Fibroblast of the aortic adventitia (primary cell): ENCODE results near the gene OTULIN. TPM values are rescaled to one million over a fixed set of nuclear protein-coding genes. Genes with fewer than 3 reads are reported as not detected.

ENCODE experiments used
- DNase-seq: peaks from one replicate; pipeline ENCODE4 v3.0.0-alpha.2; 2010; ENCODE audit warnings: low read depth
- H3K4me3 ChIP-seq: 2 replicates; pipeline ENCODE4 v1.5.1; 2011; ENCODE audit warnings: low read depth, mild to moderate bottlenecking, control low read depth, low read length, moderate library complexity
- total RNA-seq: library from RNA; depleted of rRNA; stranded (reverse); fragments of >200 nt; gene quantifications from 2 replicates; pipeline ENCODE4 v1.2.3, GENCODE V29; 2012; ENCODE audit warnings: low replicate concordance
- TF ChIP-seq, protein P1 (sequence below): IDR thresholded peaks from 2 replicates; pipeline ENCODE4 v1.5.1; 2011; ENCODE audit warnings: mild to moderate bottlenecking, low read length, control low read depth, inconsistent platforms; ENCODE audit not compliant: insufficient read depth

OTULIN gene
- total RNA-seq, 1 donor = 26.2 TPM

DNA sequence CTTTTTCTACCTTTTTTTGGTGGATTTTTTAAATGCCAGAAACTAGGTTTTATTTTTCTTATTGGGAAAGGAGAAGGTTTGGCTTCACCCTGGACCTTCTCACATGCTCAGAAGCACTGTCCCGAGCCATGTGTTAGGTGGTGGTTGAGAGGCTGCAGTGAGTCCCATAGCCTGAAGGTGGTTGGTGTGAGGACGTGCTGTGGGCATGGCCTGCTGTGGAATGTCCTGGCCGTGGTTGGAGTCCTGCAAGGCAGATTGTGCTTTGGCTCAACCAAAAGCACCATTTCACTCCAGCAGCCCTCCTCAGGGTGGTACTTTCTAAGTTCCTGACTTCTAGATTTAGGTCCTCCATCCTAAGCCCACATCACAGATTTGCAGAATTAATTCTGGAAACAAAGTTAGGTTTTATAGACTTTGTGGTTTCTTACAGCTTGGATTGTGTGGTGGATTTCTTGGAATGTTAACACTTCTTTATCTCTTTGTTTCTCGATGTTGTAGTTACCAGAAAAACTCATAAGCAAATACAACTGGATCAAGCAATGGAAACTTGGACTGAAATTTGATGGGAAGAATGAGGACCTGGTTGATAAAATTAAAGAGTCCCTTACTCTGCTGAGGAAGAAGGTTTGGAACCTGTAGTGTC lies 22.6 kb downstream of the OTULIN start:
- DNase-seq = peak; percentile 41
- TF ChIP-seq, protein P1, sequence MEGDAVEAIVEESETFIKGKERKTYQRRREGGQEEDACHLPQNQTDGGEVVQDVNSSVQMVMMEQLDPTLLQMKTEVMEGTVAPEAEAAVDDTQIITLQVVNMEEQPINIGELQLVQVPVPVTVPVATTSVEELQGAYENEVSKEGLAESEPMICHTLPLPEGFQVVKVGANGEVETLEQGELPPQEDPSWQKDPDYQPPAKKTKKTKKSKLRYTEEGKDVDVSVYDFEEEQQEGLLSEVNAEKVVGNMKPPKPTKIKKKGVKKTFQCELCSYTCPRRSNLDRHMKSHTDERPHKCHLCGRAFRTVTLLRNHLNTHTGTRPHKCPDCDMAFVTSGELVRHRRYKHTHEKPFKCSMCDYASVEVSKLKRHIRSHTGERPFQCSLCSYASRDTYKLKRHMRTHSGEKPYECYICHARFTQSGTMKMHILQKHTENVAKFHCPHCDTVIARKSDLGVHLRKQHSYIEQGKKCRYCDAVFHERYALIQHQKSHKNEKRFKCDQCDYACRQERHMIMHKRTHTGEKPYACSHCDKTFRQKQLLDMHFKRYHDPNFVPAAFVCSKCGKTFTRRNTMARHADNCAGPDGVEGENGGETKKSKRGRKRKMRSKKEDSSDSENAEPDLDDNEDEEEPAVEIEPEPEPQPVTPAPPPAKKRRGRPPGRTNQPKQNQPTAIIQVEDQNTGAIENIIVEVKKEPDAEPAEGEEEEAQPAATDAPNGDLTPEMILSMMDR = no peak
- no peak overlapping the region for H3K4me3 ChIP-seq

DNA sequence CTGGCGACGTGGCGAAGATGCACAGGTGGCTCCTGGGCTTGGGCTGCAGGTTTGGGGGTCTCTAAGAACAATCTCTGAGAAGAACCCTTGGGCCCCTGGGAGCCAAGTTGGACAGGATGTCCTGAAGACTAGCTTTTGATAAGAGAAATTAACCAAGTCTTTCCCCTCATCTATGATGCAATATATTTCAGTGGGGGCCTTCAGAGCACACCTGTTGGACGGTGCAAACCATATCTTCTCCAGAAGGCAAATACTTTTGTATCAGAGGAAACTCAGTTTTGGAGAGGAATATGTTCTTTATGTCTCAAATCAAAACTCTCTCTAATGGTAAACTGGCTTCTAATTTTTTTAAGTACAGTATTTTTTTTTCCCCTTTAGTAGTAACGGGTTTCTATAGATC lies 28.6 kb downstream of the OTULIN start:
- DNase-seq = no peak
- TF ChIP-seq, protein P1 = no peak
- H3K4me3 ChIP-seq = no peak overlapping the region

- no peak overlapping the region for H3K4me3 ChIP-seq
- no peak for DNase-seq
- TF ChIP-seq, protein P1 = no peak
Observed at GRCh38 chr5:14695152-14695551, 30.6 kb downstream of the OTULIN start.

- DNase-seq = no peak
- TF ChIP-seq, protein P1 = no peak
Observed at GRCh38 chr5:14696057-14696456, 31.5 kb downstream of the OTULIN start.

DNA sequence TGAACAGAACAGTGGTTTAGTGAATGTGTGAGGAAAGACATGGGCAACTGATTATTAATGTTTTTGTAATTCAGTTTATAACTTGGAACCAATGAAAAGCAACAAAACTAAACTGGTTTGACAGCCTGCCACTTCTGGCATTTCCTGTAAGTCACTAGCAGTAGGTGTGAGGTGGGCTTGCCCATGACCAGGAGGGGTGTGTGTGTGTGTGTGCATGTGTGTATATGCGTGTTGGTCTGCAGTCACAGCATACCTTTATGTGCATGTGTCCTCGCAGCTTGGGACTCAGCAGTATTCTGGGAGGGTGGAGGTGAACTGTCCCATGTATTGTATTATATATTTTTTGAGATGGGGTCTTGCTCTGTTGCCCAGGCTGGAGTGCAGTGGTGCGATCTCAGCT lies 32.3 kb downstream of the OTULIN start:
- H3K4me3 ChIP-seq = no peak overlapping the region
- TF ChIP-seq, protein P1 = no peak
- no peak for DNase-seq

More at GRCh38 chr5:14696057-14696456, 31.5 kb downstream of the OTULIN start:
- no peak overlapping the region for H3K4me3 ChIP-seq

DNA sequence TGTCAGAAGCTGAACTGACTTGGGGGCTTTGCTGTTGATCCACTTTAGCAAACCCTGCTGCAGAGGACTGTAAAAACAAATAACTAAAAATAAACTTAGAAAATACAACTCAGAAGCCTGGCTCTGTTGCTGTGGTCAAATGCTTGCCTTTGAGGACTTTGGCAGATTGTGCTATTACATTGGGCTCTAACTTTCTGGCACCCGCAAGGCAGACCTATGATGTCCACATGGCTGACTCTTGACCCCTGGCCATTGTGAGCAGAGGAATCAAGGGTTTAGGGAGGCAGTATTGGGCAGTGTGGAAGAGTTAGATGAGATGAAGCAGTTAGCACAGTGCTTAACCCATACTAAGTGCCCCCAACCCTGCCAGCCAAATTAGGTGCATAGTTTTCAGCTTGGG lies 34.0 kb downstream of the OTULIN start:
- TF ChIP-seq, protein P1 = no peak
- DNase-seq = no peak
- H3K4me3 ChIP-seq = no peak overlapping the region

- H3K4me3 ChIP-seq = no peak overlapping the region
- TF ChIP-seq, protein P1 = no peak
- DNase-seq = no peak
Observed at GRCh38 chr5:14699159-14699558, 34.6 kb downstream of the OTULIN start.
